ENCODE results near the gene TCF15.

The TCF15 gene

GRCh38 chr20:640674-641515, 30.8 kb upstream of the TCF15 start:
- H3K79me2 ChIP-seq (ENCODE audit: insufficient read depth, low read length) = no peaks in the 10 kb centered on the region
- no peaks in the 10 kb centered on the region for H3K36me3 ChIP-seq (ENCODE audit: insufficient read depth, low read length)
- H3K9me3 ChIP-seq (ENCODE audit: low read length) = no peaks in the 10 kb centered on the region
- H3K4me3 ChIP-seq (ENCODE audit: low read depth, low read length, poor library complexity, severe bottlenecking) = no peak overlapping the region
- H3K27me3 ChIP-seq (ENCODE audit: insufficient read depth, low read length) = no peaks in the 10 kb centered on the region
- no peaks in the 10 kb centered on the region for H3K9me2 ChIP-seq (ENCODE audit: low read depth, low read length)
- no peak overlapping the region for H3K27ac ChIP-seq (ENCODE audit: low read depth, low read length, poor library complexity, severe bottlenecking)
- no peaks in the 10 kb centered on the region for H3F3A ChIP-seq (ENCODE audit: insufficient read depth, low read length)
- no peak overlapping the region for H2AFZ ChIP-seq (ENCODE audit: low read length)
- H4K20me1 ChIP-seq (ENCODE audit: insufficient read depth, low read length) = no peaks in the 10 kb centered on the region
- TF ChIP-seq CTCF (IDR thresholded peaks at IDR 0.05; ENCODE audit: low read length) = no peak
- no peak overlapping the region for H3K4me2 ChIP-seq (ENCODE audit: low read length)
- H3K4me1 ChIP-seq (ENCODE audit: insufficient read depth, low read length, severe bottlenecking) = peaks cover 3% of the 10 kb centered on the region
- H3K9ac ChIP-seq (ENCODE audit: low read length) = no peak overlapping the region

DNA sequence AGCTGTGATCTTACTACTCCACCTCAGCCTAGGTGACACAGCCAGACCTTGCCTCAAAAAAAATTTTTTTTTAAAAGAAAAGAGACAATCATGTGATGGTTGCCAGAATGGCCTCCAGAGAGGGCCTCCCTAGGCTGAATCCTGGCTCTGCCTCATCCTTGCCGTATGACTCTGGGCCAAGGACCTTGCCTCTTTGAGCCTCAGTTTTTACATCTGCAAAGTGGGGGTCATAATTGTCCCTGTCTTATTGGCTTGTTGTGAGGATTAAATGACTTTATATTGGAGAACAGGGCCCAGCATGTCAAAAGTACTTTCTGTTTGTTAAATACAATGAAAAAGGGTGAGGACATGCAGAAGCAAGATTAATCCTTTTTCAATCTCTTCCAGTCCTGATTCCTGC, 28.5 kb upstream of the TCF15 start:
- Histone ChIP-seq H3K79me2 (ENCODE audit: insufficient read depth, low read length) (no peaks in the 10 kb centered on the region), H3K27ac (ENCODE audit: low read depth, low read length, poor library complexity, severe bottlenecking) (no peak overlapping the region), H3K9me2 (ENCODE audit: low read depth, low read length) (no peaks in the 10 kb centered on the region)

GRCh38 chr20:637559-637958, 27.4 kb upstream of the TCF15 start:
- H3K36me3 ChIP-seq (ENCODE audit: insufficient read depth, low read length) = no peaks in the 10 kb centered on the region
- no peaks in the 10 kb centered on the region for H3K9me2 ChIP-seq (ENCODE audit: low read depth, low read length)
- no peaks in the 10 kb centered on the region for H3K79me2 ChIP-seq (ENCODE audit: insufficient read depth, low read length)
- H2AFZ ChIP-seq (ENCODE audit: low read length) = no peak overlapping the region
- H3K4me3 ChIP-seq (ENCODE audit: low read depth, low read length, poor library complexity, severe bottlenecking) = no peak overlapping the region
- H3K27me3 ChIP-seq (ENCODE audit: insufficient read depth, low read length) = 0 out of 2 replicates have a peak, but pooled peaks cover 5% of the 10 kb centered on the region
- no peak overlapping the region for H3K27ac ChIP-seq (ENCODE audit: low read depth, low read length, poor library complexity, severe bottlenecking)
- H3K4me2 ChIP-seq (ENCODE audit: low read length) = no peak overlapping the region
- H3K9ac ChIP-seq (ENCODE audit: low read length) = no peak overlapping the region
- no peaks in the 10 kb centered on the region for H3K9me3 ChIP-seq (ENCODE audit: low read length)
- no peaks in the 10 kb centered on the region for H3K4me1 ChIP-seq (ENCODE audit: insufficient read depth, low read length, severe bottlenecking)
- no peaks in the 10 kb centered on the region for H4K20me1 ChIP-seq (ENCODE audit: insufficient read depth, low read length)
- no peaks in the 10 kb centered on the region for H3F3A ChIP-seq (ENCODE audit: insufficient read depth, low read length)
- TF ChIP-seq CTCF (IDR thresholded peaks at IDR 0.05; ENCODE audit: low read length) = no peak
- TF ChIP-seq EZH2 (IDR thresholded peaks at IDR 0.05; ENCODE audit: borderline replicate concordance, low read length) = no peak

More for the DNA sequence above, 28.5 kb upstream of the TCF15 start:
- no peaks in the 10 kb centered on the region for H3K4me1 ChIP-seq (ENCODE audit: insufficient read depth, low read length, severe bottlenecking)
- no peaks in the 10 kb centered on the region for H3K36me3 ChIP-seq (ENCODE audit: insufficient read depth, low read length)
- no peak overlapping the region for H3K9ac ChIP-seq (ENCODE audit: low read length)
- H4K20me1 ChIP-seq (ENCODE audit: insufficient read depth, low read length) = no peaks in the 10 kb centered on the region
- no peaks in the 10 kb centered on the region for H3F3A ChIP-seq (ENCODE audit: insufficient read depth, low read length)
- no peaks in the 10 kb centered on the region for H3K9me3 ChIP-seq (ENCODE audit: low read length)
- H3K4me3 ChIP-seq (ENCODE audit: low read depth, low read length, poor library complexity, severe bottlenecking) = no peak overlapping the region
- 0 out of 2 replicates have a peak, but pooled peaks cover 5% of the 10 kb centered on the region for H3K27me3 ChIP-seq (ENCODE audit: insufficient read depth, low read length)
- no peak overlapping the region for H3K4me2 ChIP-seq (ENCODE audit: low read length)
- TF ChIP-seq EZH2 (IDR thresholded peaks at IDR 0.05; ENCODE audit: borderline replicate concordance, low read length) = no peak
- no peak for TF ChIP-seq CTCF (IDR thresholded peaks at IDR 0.05; ENCODE audit: low read length)
- H2AFZ ChIP-seq (ENCODE audit: low read length) = no peak overlapping the region

All from OCI-LY1 (cell line).